ENCODE measurements around the gene CYB5R3.
"Not testable (repeated sequence)": the region's sequence is repeated elsewhere in the genome, so short reads cannot be mapped to it uniquely, and the experiment has no call there.

CYB5R3 gene

DNA sequence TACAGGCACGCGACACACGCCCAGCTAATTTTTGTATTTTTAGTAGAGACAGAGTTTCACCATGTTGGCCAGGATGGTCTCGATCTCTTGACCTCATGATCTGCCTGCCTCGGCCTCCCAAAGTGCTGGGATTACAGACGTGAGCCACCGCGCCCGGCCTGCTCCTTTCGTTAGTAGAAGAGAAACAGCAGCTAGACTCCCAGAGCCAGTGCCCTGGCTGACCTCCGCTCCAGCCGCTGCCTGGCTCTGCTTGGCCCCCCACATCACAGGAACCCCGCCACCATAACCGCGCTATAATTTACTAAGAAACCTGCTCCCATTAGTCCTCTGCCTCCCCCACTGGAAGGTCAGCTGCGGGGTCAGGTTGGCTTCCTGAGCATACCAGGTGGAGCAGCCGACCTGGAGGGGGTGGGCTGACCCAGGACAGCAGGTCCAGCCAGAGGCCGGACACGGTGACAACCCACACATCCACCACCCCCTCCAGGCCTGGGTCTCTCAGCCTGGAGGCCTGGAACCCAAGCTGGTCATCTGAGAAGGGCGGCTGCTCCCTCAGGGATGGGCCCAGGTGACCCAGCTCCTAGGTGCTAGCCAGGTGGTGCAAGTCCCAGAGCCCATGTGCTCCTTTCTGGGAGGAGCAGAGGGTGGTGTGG is 27.0 kb downstream of the CYB5R3 start:
- DNase-seq = no peak

DNA sequence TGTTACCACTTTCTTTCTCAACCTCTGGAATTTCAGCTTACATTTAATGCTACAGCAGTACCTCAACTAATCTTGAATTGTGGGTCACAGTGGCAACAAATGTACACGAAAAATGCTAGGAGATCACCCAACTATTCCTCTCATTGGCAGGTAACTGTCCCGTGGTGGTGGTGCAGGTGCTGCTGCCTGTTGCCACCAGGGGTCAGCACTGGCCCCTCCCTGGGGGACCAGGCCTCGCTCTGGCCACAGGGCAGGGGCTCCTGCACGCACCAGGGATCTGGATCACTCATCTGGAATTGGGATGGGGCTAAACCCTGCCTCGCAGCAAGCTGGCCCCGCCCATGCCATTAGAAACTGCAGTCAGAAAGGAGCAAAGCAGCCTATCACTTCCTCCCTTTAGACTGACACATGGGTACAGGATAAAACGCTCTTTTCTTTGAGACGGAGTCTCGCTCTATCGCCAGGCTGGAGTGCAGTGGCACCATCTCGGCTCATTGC is 27.6 kb downstream of the CYB5R3 start:
- peak; percentile 20 to 48 for DNase-seq

DNA sequence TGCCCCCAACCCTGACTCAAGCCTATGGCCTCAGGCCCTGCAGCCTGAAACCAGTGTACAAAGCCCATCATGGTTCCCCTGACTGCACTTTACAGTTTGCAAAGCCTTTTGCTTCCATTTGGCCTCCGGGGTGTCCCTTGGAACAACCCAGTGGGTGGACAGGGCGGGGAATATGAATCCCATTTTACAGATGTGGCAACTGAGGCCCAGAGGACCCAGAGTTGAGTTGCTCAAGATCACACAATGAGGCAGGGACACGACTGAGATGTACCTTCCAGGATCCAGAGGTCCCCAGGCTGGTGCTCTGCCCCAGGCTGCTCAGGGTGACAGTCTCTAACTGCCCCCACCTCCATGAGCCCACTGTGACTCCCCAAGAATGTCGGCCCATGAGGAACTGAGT is 29.1 kb downstream of the CYB5R3 start:
- DNase-seq = no peak

DNA sequence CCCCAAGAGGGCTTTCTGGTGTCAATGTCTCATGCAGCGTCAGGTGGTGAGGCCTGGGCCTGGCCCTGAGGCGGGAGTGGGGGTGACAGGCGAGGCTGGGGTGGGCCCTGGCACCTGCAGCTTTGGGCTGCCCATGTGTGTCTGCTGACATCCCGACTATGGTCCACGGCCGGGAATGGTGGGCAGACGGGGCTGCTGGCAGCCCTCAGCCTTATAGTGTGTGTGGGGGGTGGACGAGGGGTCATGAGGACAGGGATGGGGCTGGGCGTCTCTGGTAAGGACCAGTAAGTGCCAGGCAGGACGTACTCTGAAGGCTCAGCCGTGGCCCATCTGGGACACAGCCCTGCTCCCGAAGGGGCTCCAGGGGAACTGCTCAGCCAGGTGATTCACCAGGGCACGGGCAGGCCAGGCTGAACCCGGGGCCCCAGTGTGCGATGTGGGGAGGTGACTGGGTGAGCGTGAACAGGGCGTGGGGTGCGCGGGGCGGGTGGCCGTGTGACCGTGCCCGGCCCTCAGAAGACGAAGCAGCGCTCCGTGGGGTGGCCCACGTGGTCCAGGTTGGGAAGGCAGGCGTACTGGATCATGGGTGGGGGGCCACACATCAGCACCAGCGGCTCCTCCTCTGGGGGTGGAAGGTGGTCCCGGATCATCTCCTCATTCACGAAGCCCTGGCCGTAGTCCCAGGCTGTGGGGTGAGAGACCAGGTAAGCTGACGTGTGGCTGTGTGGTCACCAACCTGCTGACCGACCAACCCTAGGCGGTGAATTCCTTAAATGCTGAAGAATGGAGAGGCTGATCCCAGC is 29.7 kb downstream of the CYB5R3 start:
- no peak for DNase-seq

DNA sequence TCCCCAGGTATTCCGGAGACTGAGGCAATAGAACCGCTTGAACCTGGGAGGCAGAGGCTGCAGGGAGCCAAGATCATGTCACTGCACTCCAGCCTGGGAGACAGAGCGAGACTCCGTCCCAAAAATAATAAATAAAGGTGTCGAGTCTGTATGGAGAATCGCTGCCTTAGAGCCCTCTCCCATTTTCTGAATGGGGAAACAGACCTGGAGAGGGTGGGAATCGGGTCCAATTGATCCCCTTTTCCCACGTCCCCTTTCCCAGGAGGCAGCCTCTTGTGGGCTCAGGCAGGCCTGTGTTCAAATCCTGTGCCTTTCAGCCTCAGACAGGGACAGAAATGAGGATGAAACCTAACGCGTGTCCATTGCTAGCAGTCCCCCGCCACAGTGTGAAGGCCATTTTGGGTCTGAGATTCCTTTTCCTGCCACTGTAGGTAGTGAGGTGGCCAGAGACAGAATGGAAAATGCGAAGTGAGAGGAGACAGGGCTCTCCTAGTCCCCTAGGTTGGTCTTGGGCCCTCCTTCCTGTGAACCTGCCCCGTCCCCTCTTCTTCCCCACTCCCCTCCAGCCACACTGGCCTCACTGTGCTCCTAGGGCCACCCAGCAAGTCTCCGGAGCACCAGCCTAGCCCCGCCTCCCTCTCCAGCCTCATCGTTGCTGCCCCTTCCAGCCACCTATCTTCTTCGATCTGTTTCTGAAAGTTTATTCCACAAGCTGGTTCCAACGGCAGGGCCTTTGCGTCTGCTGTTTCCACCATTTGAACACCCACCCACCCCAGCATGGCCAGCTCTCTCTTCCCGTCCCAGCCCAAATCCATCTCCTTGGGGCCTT is 31.8 kb downstream of the CYB5R3 start:
- no peak for DNase-seq

DNA sequence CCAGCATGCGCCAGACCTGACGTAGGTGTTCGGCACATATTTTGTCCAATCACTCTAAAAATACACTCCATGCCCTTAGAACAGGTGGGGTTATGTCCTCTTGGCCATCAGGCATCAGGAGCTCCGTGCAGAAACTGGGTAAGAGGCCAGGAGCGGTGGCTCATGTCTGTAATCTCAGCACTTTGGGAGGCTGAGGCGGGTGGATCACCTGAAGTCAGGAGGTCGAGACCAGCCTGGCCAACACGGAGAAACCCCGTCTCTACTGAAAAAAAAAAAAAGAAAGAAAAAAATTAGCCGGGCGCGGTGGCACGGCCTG is 33.4 kb downstream of the CYB5R3 start:
- DNase-seq = not testable (repeated sequence)

DNA sequence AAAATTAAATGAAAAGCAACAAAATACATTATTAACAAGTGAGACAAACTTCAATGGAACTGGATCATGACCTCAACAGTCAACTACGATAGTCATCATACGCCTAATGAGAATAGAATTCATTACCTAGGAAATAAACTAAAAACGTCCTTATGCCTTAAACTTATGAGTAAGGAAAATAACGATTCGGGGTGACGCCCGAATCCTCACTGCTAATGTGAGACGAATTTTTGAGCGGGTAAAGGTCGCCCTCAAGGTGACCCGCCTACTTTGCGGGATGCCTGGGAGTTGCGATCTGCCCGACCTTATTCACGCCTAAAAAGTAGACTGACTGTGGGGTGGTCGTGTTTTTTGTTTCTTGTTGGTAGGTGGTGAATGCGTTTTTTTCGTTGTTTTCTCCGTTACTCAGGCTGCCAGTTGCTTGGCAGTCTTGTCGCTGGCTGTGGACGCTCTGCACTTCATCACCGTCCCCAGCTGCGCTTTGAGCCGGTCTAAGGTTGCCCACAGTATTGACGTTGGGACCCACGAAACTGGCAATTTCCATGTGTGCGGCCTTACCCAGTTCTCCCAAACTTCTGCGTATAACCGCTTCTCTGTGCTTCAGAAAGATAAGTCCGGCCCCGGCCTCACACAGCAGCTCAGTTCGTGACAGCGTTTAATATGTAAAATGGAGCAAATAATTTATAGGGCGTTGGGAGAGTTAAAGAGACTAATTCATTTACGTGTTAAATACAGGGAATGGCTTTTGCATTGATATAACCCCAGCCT is 33.9 kb downstream of the CYB5R3 start:
- DNase-seq = peak; percentile 74 to 86

DNA sequence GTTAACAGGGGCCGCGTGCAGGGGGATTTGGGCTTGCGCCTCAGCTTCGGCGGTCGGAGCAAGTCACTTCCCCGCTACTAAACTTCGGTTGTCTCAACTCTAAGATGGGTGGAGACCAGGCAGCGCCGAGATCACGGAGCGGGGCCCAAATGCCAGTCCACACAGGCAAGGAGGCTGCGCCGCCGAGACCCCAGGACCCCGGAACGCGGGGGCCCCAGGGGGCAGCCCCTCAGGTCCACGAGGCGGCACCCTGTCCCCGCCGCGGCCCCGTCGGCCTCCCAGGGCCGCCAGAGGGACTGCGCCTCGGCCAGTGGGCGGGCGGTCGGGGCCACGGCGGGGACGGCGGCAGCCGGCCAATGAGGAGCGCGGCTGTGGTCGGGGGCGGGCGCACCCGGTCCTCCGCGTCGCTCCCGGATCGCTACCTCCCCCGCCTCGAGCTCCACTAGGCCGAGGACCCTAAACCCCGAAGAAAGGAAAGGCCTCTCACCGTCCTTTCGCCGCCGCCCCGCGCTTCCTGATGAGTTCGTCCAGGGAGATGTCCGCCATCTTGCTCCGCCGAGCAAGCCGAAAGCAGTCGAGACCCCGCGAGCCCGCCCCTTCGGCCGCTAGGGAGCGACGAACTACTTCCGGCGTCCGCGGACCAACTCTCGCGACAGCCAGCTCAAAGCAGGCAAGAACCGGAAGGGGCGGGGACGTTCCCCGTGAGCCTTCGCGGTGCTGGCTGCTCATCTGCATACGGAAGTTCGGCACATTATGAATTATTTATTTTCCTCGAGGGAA is 34.7 kb downstream of the CYB5R3 start, which contains the start of gene POLDIP3:
POLDIP3 (minus strand) TSS at position 572 of the 780 bp plus-strand sequence; CDS start at position 546, 26 bp downstream.
- peak; percentile 98 to 99 for DNase-seq

DNA sequence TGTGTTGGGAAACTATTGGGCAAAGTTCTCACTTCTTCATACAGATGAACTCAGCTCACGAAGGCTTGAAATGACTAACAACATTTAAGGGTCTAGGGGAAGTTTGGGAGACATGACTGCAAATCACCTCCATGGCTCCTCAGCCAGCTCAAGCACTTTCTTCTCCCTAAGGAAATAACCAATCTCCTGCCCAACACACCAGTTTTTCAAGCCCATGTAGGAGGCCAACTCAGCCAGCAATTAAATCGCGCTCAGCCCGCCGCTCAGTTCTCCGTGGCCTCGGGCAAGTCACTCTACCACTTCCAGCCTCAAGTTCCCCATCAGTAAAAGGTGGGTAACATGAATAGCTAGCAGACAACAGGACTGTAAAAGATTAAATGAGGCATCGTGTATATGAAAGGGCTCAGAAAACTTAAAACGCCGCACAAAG is 35.3 kb downstream of the CYB5R3 start:
- peak in 1 of 2 experiments; percentile 9 for DNase-seq

DNA sequence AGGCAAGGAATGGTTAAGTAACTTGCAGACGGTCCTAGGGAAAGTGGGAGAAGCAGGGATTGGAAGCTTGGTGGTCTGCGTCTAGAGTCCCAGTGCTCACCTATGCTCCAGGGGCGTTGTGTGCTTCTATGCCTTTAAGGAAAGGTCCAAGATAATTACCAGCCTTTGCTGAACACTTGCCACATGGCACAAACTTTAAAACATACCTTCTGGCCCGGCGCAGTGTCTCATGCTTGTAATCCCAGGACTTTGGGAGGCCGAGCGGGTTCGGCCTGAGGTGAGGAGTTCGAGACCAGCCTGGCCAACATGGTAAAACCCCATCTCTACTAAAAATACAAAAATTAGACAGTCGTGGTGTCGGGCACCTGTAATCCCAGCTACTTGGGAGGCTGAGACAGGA is 36.9 kb downstream of the CYB5R3 start:
- DNase-seq = no peak

DNA sequence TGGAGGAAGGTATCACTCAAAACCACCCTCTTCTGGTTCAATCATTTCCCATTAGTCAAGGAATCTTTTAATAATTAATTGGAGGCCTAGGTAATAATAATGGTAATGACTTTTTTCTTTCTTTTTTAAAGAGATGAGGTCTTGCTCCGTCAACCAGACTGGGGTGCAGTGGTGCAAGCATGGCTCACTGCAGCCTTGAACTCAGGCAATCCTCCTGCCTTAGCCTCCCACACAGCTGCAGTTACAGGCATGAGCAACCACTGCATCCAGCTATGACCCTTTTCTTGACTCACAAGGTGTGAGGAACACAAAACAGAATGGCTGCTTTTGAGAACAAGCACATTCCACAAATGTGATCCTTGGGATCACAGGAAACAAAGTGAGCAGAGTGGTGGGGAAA is 38.1 kb downstream of the CYB5R3 start:
- DNase-seq = no peak

DNA sequence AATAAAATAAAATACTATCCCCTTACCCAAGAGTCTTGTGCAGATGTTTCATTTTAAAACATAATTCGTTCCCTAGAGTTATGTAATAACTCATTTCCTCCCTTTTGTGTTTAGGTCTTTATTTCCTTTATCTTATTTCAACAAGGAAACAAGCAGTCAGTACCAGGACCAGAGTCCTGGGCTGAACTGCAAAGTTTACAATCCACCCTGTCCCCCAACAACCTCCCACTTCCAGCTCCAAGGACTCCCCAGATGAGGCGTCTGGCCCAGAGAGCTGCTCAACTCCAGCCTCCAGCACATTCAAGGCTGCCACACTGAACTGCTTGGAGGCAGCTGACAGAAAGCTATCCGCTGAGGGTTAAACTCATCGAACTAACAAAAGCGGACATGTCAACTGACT is 39.0 kb downstream of the CYB5R3 start:
- DNase-seq = no peak

DNA sequence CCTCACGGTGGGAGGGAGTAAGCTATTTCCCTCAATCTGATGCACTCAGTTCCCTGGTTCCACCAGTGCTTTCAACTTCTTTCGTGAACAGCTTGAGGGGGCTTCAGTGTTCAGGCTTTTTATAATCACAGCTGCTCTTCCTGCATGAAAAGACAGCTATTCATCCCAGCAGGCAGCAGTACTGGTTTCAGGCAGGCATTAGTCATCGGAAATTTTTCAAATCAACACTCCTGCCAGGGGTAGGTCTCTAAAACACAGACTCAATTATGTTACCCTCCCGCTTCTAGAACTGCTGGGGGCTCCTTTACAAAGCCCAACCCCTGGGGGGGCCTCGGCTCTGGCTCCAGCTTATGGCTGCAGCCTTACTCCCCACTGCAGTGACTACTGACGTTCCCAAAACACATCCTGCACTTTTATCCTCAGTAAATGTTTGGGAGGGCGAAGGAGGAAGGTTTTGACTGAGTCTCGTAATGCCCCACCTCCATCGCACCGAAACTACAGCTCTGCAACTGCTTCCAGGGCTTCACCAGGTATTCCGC is 40.3 kb downstream of the CYB5R3 start:
- no peak for DNase-seq

DNA sequence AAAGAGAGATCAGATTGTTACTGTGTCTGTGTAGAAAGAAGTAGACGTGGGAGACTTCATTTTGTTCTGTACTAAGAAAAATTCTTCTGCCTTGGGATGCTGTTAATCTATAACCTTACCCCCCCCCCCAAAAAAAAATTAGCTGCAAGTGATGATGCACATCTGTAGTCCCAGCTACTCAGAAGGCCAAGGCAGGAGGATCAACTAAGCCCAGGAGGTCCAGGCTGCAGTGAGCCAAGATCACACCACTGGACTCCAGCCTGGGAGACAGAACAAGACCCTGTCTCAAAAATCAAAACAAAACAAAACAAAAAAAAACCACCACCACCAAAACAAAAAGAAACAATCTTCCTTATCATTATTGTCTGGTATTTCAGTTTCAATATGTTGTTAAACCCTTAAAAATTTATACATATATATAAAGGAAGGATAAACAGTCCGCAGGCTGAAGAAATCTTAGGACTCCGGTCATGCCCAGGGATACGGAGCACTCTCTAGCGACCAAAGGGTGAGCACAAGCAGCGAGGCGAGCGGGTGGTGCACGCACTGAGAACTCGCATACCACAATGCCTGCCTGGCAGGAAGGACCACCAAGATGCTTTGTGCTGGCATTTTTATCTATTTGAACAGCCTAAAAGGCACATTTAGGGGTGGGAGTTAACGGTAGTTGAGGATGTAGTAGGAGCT is 40.9 kb downstream of the CYB5R3 start:
- DNase-seq = no peak

DNA sequence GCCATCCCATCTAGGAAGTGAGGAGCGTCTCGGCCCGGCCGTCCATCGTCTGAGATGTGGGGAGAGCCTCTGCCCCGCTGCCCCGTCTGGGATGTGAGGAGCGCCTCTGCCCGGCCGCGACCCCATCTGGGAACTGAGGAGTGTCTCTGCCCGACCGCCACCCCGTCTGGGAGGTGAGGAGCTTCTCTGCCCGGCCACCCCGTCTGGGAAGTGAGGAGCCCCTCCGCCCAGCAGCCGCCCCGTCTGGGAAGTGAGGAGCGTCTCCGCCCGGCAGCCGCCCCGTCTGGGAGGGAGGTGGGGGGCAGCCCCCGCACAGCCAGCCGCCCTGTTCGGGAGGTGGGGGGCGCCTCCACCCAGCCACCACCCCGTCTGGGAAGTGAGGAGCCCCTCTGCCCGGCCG is 41.6 kb downstream of the CYB5R3 start:
- not testable (repeated sequence) for DNase-seq

DNA sequence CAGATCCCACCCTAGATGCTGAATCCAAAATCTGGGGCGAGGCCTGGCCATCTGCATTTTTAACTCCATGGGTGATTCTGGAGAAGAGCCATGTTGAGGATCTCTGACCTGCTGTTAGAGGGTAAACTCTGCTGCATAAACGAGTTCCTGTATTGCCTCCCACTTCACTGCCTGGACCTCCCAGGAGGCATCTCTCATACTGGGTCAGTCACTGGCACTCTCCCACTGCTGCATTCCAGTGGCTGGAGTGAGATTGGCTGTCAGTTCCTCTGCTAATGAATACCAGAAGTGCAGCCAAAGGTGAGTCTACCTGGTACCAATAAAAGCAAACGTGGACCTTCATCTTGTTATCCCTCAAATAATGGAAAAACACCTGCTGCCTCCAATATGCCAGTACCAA is 44.8 kb downstream of the CYB5R3 start:
- DNase-seq = no peak

DNA sequence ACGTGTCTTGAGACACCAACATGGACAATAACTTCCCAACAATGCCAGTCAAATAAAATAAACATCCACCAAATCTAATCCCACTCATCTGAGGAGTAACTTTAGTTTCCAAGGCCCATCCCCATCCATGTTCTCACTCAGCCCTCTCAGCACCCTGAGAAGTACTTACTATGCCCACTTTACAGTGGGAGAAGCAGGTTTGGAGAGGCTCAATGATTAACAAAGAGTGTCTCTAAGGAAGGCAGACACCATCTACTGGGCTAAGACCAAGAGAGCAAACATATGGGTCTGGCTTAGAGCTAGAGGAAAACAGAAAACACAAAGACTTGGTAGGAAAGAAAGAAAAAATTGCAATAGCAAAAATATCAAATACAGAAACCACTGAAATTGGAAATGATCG is 45.8 kb downstream of the CYB5R3 start:
- DNase-seq = no peak

DNA sequence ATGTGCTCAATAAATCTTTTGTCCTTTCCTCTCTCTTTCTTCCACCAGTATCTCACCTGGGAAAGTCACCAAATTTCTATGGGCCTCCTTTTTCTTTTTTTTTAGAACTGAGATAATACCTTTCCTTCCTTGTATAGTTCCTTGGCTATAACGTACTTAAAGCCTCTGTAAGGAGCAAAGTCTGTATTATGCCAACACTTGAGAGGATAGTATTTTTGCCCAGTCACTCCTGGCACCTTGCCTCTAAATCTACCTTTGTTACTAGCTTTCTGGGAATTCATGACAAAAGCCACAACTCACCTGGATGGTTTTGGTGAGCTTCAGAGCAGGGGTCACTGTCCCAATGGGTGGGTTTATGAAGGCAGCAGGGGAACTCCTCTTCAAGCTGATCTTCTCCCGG is 46.7 kb downstream of the CYB5R3 start:
- no peak for DNase-seq

DNA sequence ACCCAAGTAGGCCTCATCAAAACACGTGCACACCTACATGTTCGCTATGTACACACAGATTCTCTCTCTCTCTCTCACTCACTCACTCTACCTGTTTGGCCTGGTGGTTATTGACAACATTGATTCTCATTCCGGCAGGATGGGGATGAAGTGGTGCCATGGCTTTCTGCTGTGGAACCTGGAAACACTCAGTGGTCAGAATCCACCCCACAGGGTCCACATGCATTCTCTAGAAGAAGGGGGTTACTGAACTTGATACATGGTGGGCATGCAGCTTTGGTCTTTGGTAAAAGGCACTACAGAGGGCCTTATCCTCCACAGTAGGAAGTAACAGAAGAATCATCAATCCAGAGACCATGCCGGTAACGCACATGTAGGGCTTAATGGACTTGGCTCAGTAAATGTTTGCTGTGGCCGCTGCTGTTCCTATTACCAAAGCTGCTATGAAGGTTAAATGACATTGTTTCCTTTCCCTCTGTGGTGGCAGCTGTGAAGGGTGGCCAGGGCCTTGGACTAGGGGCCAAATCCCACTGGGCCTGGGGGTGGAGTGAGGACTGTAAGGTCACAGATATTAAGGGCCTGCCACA is 47.2 kb downstream of the CYB5R3 start:
- no peak for DNase-seq

DNA sequence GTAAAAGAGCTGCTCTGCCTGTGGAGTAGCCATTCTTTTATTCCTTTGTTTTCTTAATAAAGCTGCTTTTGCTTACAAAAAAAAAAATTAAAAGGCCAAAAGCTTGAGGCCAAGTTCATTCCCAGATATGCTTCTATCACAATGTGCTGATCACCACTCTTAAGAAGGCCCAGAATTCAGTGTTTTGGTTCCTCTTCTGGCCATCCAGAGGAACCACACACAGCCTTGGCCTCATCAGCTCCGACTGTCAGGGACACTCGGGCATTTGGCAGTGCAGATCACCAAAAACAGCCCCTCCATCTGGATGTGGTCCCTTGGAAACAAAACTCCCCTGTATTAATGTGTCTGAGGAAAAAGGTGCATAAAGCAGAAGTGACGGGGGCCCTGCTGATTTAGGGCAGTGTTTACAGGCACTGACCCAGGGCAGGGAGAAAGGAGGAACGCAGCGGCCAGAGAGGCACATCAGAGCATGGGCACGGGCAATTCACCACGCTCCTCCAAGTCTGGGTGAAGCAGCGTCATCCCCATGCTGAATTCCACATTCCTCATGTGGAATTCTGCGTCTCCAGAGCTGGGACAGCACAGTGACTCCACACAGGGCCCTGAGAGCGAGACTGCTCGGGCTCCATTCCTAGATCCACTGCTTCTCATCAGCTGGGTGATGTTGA is 52.2 kb downstream of the CYB5R3 start:
- no peak for DNase-seq

Measured in stimulated activated CD4-positive, alpha-beta T cell treated with anti-CD3 and anti-CD28 coated beads, Interleukin-4, amount 100 ng/mL, for 4 hours (primary cell).